Hepatocyte (in vitro differentiated cells): ENCODE results near the gene PTCD3.

Experiments
- EZH2 ChIP-seq: fragments of 200-600 bp; sonication (generic); IDR thresholded peaks from 2 replicates; pipeline ENCODE4 v1.6.1; 2016; ENCODE audit warnings: antibody characterized with exemption, mild to moderate bottlenecking, borderline replicate concordance
- TF ChIP-seq, protein P1 (sequence below): fragments of 200-600 bp; sonication (generic); IDR thresholded peaks from 2 replicates; pipeline ENCODE4 v1.5.1; 2016; ENCODE audit warnings: antibody characterized with exemption, mild to moderate bottlenecking; ENCODE audit not compliant: poor library complexity

- TF ChIP-seq, protein P1, sequence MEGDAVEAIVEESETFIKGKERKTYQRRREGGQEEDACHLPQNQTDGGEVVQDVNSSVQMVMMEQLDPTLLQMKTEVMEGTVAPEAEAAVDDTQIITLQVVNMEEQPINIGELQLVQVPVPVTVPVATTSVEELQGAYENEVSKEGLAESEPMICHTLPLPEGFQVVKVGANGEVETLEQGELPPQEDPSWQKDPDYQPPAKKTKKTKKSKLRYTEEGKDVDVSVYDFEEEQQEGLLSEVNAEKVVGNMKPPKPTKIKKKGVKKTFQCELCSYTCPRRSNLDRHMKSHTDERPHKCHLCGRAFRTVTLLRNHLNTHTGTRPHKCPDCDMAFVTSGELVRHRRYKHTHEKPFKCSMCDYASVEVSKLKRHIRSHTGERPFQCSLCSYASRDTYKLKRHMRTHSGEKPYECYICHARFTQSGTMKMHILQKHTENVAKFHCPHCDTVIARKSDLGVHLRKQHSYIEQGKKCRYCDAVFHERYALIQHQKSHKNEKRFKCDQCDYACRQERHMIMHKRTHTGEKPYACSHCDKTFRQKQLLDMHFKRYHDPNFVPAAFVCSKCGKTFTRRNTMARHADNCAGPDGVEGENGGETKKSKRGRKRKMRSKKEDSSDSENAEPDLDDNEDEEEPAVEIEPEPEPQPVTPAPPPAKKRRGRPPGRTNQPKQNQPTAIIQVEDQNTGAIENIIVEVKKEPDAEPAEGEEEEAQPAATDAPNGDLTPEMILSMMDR = no peak
- TF ChIP-seq EZH2 = no peak
Measured at GRCh38 chr2:86081724-86082123, 24.3 kb upstream of the PTCD3 start.
